Measurements from ENCODE around the gene GOPC.

- TF ChIP-seq GATA2 (IDR thresholded peaks at IDR 0.05; ENCODE audit: low read depth, low read length) (no peak), GATA3 (IDR thresholded peaks at IDR 0.05; ENCODE audit: low read depth, low read length) (no peak)
Observed at GRCh38 chr6:117518870-117519269, 83.4 kb downstream of the GOPC start.
